HG03342 (cell line): ENCODE data around the gene YY1.
A peak's percentile ranks its signal among the peaks of the same experiment; 100 is the strongest.
"Not testable (repeated sequence)": the region's sequence is repeated elsewhere in the genome, so short reads cannot be mapped to it uniquely, and the experiment has no call there.

Experiments used
- ATAC-seq: cut with Tn5 transposase; IDR thresholded peaks from one replicate; pipeline ENCODE4 v1.9.1; 2021; ENCODE audit warnings: mild to moderate bottlenecking, moderate library complexity; ENCODE audit not compliant: unreplicated experiment

Gene YY1

DNA sequence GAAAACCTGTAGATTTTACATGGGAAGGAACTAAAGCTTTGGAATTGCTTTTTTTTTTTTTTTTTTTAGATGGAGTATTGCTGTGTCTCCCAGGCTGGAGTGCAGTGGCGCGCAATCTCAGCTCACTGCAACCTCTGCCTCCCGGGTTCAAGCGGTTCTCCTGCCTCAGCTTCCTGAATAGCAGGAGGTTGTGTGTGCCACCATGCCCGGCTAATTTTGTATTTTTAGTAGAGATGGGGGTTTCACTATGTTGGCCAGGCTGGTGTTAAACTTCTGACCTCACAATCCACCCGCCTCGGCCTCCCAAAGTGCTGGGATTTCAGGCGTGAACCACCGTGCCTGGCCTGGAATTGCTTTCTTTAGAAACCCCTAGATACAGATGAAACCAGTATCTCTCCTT lies 44.5 kb downstream of the YY1 start:
- ATAC-seq, result not testable (repeated sequence)

DNA sequence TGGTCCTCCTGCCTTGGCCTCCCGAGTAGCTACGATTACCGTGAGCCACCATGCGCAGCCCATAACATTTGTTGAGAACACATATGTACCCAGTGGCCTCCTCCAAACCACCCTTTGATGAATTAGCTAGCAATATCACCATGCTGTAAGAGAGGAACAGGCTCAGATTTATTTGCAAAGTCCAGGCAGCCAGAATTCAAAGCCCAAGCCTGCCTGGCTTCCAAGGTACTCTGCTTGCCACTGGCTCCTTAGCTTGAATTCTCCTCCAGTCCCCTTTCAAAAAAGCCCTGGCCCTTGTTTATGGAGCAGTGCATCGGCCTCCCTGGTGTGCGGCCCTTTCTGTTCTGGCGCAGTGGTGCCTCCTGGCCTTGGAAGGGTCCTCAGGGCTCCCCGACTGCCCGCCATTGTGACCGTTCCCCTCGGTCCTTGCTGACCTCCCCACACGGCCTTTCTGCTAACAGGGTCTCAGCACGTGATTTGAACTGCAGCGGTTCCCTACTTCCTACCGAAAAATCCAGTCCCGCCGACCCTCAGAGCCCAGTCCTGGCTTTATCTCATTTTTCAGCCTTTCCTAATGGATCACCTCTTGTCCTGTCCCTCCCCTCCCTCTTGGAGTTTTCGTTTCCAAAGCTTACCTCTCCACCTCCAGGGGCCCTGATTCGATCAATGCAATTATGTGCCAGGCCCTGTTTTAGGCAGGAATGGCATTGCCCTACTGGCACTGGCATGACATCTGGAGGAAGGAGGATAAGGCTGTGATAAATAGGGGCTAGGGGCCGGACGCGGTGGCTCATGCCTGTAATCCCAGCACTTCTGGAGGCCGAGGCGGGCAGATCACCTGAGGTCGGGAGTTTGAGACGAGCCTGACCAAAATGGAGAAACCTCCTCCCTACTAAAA lies 45.3 kb downstream of the YY1 start:
- ATAC-seq, result no peak

DNA sequence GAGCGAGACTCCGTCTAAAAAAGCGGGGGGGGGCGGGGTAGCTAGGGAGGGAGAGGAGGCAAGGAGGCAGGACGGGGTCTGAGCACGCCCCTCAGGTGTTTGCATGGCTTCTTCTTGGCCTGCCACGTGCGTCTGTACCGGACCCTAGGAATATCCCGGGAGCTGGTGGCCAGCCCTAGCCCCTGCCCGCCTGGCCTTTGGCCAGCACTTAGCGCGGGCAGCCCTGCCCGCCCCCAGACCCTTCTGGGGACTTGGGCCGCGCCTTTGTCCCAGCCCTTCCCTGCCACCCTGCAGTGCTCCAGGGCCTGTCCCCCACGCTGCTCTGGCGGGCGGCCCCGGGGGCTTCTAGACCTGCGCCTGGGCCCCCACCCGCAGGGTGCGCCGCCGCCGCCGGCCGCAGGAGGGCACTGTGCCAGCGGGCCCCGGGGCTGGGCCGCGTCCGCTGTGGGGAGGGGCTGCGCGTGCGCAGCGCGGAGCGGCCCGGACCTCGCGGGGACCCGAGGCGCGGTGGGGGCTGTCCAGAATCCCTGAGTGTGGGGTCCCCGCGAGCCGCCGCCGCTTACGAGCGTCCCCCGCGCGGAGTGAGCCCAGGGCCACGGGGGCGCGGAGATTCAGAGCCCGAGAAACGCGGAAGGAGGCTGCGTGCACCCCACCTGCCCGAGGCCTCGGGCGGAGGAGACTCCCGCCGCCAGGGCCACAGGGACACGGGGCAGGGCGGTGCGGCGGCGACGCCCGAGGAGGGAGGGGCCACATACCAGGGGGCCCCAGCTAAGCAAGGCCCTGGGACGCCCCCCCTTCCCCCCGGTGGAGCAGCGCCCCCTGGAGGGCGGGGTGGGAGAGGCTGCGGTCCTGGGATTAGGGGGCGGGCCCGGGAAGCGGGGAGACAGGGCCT lies 46.3 kb downstream of the YY1 start:
- peak; percentile 85 for ATAC-seq

DNA sequence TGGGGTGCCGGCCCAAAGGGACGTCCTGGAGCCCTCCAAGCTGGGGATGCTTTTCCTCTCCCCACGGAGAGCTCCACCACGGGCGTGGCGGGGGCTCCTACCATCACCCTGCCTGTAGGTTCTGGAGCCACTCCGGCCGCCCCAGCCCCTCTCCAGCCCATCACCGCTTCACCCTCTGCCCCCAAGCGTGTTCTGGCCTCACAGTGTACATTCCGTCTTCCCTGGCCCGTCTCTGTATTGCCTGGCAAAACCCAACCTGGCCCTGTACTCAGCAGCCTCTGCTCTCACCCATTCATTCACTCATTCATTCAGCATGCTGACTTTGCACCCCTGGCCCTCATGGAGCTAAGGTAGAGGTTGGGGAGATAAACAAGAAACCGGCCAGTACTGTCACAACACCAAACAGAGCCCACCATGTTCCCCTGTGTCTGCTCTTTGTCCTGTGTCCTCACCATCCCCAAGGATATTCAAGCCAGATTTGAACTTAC lies 47.0 kb downstream of the YY1 start:
- ATAC-seq, result no peak

DNA sequence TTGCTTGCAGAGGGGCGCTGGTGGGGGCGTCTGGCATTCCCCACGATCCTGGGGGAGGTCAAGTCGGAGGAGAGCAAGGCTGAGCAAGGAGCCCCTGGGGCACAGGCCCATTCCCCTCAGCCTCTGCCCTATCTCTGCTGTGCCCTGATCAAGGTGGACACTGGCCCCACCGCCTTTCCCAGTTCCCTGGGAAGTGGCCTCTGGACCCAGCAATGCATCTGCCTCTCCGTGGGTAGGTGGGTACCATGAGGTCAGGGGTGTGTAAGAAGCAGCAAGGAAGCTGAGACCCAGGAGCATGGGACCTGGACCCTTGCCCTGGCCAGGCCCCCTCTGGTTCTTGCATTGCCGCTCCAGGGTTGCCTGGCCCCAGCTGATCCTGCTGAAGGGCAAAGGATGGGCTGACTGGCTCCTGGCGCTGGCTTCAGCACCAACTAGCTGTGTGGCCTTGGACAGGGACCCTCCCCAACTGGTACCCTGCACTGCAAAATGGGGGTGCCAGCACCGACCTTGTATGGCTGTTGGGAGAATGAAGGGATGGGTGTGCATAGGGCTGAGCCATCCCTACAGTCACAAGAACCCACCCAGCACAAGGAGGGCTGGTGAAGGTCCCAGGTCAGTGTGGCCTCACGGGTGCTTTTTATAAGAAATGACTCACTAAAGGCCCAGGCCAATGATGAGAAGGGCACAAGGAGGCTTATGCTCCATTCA lies 47.7 kb downstream of the YY1 start:
- ATAC-seq, result no peak

DNA sequence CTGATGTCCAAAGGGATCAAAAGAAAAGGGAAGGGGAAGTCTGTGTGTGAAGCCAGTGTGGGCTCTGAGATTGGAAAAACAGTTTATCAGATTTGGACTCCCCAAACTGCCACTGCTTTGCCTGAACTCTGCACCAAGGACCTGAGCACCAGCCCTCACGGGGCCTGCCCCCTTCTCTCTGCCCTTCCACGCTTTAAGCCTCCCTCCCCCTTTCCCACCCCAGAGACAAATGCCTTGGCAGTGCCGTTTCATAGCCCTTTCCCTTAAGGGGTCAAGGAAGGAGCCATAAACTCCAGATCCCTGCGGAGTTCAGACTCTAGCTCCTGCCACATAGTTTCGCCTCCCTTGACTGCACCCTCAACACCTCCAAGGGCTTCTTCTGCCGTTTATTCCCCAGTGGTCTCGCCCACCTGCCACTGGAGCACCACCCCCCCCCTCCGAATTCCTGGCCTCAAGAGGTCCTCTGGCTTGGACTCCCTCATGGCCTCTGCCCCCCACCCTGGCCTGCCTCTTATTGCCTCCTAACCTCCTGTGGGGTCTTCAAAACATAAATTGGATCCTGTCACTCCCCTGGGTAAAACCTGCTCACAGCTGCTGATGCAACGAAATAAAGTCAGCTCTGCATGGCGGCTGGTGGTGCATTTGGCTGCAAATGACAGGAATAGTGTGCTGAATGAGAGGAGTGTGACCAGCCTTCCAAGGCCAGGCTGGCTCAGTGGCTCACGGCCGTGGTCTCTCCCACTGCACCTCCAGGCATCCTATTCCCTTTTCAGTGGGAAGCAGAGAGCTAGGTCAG lies 48.5 kb downstream of the YY1 start:
- ATAC-seq, result no peak

DNA sequence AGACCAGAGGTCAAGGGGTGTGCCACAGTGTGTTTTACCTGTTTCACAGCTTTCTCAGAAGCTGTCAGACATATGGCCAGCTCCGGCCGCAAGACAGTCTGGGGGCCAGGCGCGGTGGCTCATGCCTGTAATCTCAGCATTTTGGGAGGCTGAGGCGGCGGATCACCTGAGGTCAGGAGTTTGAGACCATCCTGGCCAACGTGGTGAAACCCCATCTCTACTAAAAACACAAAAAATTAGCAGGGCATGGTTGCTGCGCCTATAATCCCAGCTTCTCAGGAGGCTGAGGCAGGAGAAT lies 49.0 kb downstream of the YY1 start:
- ATAC-seq, result not testable (repeated sequence)

DNA sequence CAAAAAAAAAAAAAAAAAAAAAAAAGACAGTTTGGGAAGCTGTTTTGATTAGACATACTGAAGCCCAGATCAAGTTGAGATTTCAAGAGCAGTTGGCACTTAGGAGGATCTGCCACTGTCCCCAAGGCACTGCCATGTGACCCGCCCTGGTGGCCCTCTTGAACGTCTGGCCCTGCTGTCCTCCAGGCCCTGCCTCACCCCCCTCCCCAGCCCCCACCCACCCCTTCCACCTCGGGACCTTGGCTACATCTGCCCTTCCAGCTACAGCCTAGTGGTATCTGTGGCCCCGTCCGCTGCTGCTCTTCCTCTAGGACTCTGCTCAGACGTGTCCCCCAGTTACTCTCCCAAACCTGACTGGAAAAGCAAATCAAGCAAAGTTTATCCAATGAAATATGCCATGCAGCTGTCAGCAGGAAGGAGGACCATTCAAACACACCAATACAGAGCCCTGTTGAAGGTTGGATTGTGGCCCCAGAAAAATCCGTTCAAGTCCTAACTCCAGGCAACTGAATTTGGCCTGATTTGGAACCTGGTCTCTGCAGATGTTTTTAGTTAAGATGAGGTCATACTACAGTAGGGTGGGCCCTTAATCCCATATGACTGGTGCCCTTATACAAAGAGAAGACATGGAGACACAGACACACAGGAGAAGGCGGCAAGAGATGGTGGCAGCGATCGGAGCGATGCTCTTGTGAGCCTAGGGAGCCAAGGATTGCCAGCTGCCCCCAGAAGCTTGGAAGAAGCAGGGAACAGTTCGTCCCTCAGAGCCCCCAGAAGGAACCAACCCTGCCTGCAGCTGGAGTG lies 49.6 kb downstream of the YY1 start:
- no peak for ATAC-seq

DNA sequence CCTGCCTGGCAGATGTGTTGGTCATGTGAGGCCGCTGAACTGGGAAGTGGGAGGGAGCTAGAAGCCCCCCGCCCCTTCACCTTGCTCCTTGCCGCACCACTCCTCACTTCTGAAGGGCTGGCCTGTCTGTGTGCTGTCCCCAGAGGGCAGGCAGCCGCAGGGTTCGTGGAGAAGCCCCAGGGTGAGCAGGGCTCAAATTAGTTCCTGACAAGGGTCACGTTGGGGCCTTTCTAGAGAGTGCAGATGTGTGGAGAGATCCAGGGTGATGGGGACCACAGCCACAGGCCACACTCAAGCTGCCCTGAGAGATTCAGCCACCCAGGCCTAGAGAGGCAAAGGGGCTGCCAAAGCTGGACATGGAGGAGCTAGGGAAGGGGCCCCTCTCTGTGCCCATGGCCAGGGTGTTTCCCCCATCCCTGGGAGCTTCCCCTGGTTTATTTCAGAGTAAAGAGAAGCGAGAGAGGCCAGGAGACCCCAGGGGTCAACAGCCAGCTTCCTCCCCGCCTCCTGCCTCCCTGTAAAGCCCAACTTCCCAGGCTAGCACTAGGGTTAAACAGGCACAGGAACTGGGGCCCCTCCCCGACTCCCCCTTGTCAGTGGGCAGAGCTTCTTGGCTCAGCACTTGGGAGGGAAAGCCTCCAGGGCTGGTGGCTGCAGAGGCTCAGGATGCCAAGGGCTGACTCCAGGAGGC lies 51.1 kb downstream of the YY1 start:
- no peak for ATAC-seq

DNA sequence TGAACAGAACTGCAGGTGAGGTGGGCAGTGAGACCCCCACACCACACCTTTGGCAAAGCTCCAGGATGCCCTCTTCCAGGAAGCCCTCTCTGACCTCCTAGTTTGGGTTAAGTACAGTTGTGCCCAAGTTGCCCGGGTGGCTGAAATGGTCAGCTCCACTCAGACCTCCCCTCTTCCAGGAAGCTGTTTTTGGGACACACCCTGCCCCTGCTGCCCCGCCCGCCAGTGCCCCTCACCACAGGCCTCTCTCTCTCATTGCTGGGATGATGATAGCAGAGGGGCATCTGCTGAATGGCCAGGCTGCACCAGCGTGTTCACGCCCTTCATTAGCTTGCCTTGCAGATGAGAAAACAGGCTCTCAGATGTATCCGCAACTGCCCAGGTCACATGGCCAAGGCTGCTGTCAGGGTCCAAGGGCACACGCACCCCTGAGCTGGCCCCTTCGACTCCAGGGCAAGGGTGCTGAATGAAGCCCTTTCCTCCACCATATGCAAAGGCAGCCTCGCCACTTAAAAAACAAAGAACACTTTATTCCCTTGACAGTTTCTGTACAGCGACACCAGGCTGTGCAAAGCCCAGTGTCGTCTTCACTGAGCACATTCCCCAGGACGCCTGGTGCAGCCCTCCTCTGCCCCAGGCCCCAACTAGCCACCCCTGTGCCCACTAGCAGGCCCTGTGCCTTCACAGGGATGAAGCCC lies 51.8 kb downstream of the YY1 start:
- no peak for ATAC-seq

DNA sequence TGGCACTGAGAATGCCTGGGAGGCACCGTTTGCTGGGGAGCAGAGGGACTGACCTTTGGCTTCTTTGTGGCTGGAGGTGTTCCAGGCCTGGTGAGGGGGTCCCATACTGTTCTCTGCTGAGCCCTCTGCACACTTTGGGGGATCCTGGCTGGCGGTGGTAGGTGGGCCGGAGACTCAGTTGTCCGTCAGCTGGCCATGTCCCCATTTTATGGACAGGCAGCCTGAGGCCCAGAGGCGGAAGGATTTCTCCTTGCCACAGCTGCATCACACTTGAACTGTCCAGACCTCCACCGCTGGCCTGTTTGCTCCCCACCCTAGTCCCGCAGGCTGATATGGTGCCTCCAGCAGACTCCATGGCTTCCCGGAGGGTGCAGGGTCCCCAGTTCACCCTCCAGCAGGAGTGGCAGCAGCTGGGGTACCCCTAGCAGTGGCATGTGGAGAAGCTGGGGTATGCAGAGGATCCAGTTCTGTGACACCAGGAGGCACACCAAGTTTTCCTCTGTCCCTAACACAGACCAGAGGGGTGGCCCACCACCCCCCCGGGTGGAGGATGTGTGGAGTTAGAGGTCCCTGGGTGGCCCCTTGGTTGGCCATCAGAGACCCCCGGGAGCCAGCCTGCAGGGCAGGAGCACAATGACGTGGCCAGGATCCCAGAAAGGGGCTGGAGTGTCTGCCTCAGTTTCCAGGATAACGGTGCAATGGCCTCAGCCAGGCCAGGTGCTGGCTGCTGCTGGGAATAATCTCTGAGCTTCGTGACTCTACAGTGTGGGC lies 52.5 kb downstream of the YY1 start:
- no peak for ATAC-seq

DNA sequence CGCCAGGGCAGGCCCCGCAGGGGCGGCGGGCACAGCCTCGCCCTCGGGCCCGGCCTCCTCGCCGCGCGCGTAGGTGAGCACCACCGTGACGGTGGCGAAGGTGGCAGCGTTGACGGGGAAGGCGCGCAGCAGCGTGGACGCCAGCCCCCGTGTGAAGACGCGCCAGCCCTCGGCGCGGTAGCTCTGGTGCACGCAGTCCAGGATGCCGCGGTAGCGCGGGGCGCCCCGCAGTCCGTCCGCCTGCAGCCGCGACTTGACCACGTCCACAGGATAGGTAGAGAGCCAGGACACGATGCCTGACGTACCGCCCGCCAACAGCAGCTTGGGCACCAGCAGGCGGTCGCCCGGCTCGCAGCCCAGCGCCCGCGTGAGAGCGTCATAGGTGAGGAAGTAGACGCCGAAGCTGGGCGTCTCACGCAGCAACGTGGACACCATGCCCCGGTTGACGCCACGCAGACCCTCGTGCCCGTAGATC lies 53.4 kb downstream of the YY1 start:
- no peak for ATAC-seq

DNA sequence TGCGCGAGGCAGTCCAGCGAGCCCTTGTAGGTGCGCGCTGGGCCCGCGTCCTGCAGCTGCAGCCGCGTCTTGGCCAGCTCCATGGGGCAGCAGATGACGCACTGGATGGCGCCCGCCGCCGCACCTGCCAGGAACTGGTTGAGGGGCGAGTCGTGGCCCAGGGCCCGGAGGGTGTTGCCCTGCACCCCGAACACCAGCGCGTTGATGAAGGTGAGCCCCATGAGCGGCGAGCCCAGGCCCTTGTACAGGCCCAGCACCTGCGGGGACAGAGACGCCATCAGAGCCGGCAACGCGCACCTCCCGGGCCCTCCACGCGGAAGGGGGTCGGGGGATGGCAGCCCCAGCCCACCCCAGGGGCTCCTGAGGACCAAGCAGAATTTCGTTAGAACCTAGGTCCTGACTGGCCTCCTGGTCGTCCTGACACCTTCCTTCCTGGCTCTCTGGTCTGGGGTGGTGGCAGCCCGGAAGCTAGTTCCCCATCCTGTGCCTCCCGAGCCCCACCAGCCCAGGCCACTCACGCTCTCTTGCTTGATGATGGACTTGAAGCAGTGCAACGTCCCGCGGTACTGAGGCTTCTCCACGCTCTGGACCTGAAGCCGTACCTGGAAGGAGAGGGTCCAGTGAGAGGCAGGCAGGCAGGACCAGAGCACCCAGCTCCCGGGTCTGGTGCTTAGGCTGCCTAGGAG lies 54.0 kb downstream of the YY1 start:
- no peak for ATAC-seq

DNA sequence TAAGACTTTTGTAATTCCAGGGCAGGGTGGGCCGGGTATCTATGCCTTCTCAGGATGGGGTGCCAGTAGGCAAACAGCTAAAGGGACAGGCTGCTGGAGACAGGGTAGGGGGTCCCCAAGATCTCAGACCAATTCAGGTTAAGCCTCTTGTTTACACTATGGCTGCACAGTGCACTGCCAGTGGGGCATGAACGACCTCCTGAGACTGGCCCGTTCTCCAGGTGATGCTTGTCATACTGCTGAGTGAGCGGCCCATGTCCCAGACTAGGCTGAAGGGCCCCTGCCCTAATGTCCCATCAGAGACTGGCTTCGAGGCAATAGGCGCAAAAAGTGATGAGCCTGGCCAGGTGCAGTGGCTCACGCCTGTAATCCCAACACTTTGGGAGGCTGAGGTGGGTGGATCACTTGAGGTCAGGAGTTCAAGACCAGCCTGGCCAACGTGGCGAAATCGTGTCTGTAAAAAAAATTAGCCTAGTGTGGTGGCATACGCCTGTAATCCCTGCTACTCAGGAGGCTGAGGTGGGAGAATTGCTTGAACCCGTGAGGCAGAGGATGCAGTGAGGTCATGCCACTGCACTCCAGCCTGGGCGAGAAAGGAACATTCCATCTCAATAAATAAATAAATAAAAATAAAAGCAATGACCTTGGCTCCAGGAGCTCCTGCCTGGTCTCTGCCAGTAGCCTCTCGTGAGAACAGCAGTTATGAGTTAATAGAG lies 54.7 kb downstream of the YY1 start:
- no peak for ATAC-seq

DNA sequence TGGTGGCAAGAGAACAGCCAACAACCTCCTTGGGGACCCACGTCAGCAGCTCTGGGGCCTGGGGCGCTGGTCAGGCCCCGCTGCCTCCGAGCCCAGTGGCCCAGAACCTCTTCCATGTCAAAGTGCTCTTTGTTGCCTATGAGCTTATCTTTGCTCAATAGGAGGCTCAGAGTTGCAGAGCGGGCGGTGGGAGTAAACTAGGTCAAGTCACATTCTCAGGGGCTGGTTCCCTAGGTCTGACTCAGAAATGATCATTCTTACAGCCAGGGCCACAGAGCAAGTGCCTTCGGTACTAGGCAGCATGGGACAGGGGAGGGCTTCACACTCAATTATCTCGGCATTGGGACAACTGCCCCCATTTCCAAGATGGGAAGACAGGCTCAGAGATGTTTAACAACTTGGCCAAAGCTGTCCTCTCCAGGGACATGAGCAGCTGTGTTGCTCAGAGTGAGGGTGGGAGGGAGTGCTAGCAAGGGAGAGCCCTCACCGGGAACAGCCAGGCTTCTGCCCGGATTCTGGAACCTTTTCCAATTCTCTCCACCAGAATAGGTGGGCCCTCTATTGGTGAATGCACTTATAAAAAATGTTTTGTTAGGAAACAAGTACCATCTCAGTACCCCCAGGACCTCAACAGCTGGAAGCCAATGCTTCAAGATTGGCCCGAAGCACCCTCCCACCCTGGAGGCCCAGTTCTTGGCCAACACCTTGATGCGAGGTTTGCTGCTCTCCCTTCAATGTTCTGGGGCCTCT lies 55.4 kb downstream of the YY1 start:
- no peak for ATAC-seq

DNA sequence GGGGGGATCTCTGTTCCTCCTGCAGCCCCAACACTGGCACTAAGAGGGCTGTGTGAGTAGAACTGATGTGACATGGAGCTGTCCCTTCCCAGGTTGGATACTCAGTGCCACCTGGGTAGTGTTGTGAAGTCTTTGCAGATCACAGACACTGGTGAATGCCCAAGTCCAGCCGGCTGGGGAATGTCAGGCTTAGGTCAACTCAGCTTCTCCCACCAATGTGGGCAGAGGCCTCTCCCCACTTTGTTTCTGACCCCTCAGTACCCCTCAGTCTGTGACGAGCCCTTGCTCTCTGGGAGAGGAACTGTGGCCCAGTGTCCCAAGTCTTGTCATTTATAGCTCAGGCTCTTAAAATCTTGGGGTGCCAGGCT lies 56.0 kb downstream of the YY1 start:
- ATAC-seq, result no peak
